ENCODE data around the gene CLDN5. TPM values are rescaled to one million over a fixed set of nuclear protein-coding genes. Genes with fewer than 3 reads are reported as not detected.

CLDN5 gene
- total and polyA plus RNA-seq, 2 of the 8 experiments (the other 6 are each of a cell fraction or from before 2014, with no cell fraction given): 1.2 to 1.6 TPM

DNA sequence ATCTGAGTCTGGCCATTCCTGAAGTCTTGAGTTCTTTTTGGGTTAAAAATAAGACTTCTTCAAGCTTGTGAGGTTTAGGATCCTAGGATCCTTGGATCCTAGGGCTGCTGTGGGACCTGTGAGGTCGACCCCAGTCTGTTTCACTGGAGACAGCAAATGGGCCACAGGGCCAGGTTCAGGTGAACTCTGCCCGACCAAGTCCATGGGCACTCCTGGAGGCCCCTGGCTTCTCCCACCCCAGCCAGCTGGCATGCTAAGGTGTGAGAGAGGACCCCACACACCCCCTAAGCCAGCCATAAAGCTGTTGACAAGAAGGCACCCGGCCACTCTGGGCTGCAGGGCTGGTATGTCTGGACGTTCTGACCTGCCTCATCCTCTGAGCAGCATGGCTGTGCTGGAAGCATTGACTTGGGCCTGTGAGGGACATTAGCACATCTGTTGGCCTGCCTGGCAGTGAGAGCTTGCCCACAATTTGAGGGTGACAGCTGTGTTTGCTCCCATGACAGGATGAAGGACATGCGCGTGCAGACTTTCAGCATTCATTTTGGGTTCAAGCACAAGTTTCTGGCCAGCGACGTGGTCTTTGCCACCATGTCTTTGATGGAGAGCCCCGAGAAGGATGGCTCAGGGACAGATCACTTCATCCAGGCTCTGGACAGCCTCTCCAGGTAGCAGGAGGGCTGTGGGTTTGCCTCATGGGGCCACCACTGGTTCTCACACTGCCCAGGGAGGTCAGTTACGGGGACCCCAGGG, 16.0 kb downstream of the CLDN5 start:
- Histone ChIP-seq H3K27ac (ENCODE audit: low read depth, low read length) (no peak overlapping the region), H2BK12ac (ENCODE audit: low read depth, low read length) (no peak overlapping the region), H4K5ac (ENCODE audit: insufficient read length, low read depth, low read length) (no peak overlapping the region), H3K4me2 (ENCODE audit: insufficient read depth in 1 of 2, low read depth in 2 of 2, low read length in 2 of 2) (no peak overlapping the region), H4K8ac (ENCODE audit: extremely low read depth, insufficient read depth, low read length) (peak overlapping the region; percentile 57; the same call in 1 of the 2 replicates), H2AFZ (ENCODE audit: low read length) (no peak overlapping the region), H3K9me3 (ENCODE audit: insufficient read depth in 2 of 2, low read depth in 1 of 2, low read length in 1 of 2) (no peaks in the 10 kb centered on the region), H3K79me1 (ENCODE audit: low read depth, low read length) (no peaks in the 10 kb centered on the region), H3K79me2 (ENCODE audit: control insufficient read depth in 1 of 2, insufficient read depth in 2 of 2, low read length in 2 of 2) (no peaks in the 10 kb centered on the region), H3K9ac (replicated peaks in 1 of 4; ENCODE audit: extremely low read depth in 1 of 4, low read depth in 3 of 4, low read length in 3 of 4) (no peak overlapping the region), H3K27me3 (replicated peaks in 1 of 4; ENCODE audit: control insufficient read depth in 3 of 4, extremely low read depth in 1 of 4, insufficient read depth in 3 of 4, low read length in 3 of 4) (no peaks in the 10 kb centered on the region), H2BK15ac (ENCODE audit: low read length) (no peak overlapping the region), H3K56ac (replicated peaks; ENCODE audit: insufficient read length, low read depth, low read length) (no peak overlapping the region), H3K4ac (replicated peaks; ENCODE audit: insufficient read length, low read depth, low read length) (no peak overlapping the region), H2BK20ac (ENCODE audit: low read length) (no peak overlapping the region), H3K4me3 (ENCODE audit: extremely low read depth in 1 of 4, insufficient read depth in 2 of 4, low read depth in 3 of 4, low read length in 4 of 4) (no peak overlapping the region), H4K91ac (replicated peaks; ENCODE audit: insufficient read length, low read length) (no peak overlapping the region), H4K20me1 (replicated peaks in 1 of 2; ENCODE audit: control insufficient read depth in 1 of 2, insufficient read depth in 2 of 2, low read length in 2 of 2) (peaks cover 0 to 7% of the 10 kb centered on the region in 2 experiments), H3K14ac (ENCODE audit: insufficient read length) (no peak overlapping the region), H3K18ac (ENCODE audit: extremely low read depth, low read length) (no peak overlapping the region), H2AK5ac (ENCODE audit: low read depth, low read length) (no peak overlapping the region), H2BK120ac (replicated peaks; ENCODE audit: low read depth, low read length) (no peak overlapping the region), H2BK5ac (ENCODE audit: low read depth, low read length) (no peak overlapping the region), H3K36me3 (ENCODE audit: control insufficient read depth in 2 of 4, insufficient read depth in 4 of 4, low read length in 3 of 4) (peaks cover 5 to 33% (median 13%) of the 10 kb centered on the region in 4 experiments; a peak in 6 of 8 replicates), H3K23ac (ENCODE audit: insufficient read length) (no peak overlapping the region), H3K4me1 (replicated peaks in 1 of 4; ENCODE audit: control insufficient read depth in 3 of 4, insufficient read depth in 4 of 4, low read length in 3 of 4) (no peaks in the 10 kb centered on the region; a peak in 3 of 7 replicates), H3K23me2 (ENCODE audit: low read depth, low read length) (no peaks in the 10 kb centered on the region)
- CTCF ChIA-PET (ENCODE audit: partially characterized antibody): interaction anchor here (1.0 to 1.3 kb wide), 3 partner anchors 10 to 119 kb away, joined by 4 to 5 read pairs (median 5); no protein-coding TSS in a partner anchor
- WGBS, 2 experiments (ENCODE audit: extremely low coverage in 1 of 2, insufficient coverage in 1 of 2, insufficient read length in 1 of 2, insufficient replicate concordance in 2 of 2, low coverage in 1 of 2, low lambda C conversion rate in 2 of 2, missing lambda C conversion rate in 1 of 2): 88% methylated on average over 10 of the region's 10 CpGs; no CpG with 5 or more reads in 1 of the 2 experiments
- POLR2A ChIA-PET (ENCODE audit: partially characterized antibody): interaction anchor here (0.6 to 3.4 kb wide), 3 partner anchors 9 to 92 kb away, joined by 3 to 10 read pairs (median 4); no protein-coding TSS in a partner anchor
- DNase-seq (ENCODE audit: low read depth in 1 of 2, low spot score in 2 of 2) (no peak), FAIRE-seq (no peak)
- 0 out of 2 replicates have a peak, but pooled peaks have one; percentile 33 for TF ChIP-seq POLR2AphosphoS5 (IDR thresholded peaks at IDR 0.05; ENCODE audit: low read depth, low read length)

Data from H1 (cell line).